HG03565 (cell line): Measurements from ENCODE around the gene AVPR1B.

Experiments used
- ATAC-seq: cut with Tn5 transposase; IDR thresholded peaks from one replicate; pipeline ENCODE4 v1.9.1; 2021; ENCODE audit warnings: mild to moderate bottlenecking, moderate library complexity; ENCODE audit not compliant: unreplicated experiment

The AVPR1B gene

GRCh38 chr1:206117151-206117948 is at the start of gene AVPR1B:
TSS of gene AVPR1B (minus strand) at chr1:206117388. CDS start at chr1:206116890, 498 bp downstream.
- no peak for ATAC-seq

- no peak for ATAC-seq
These were observed 28.6 kb upstream of the AVPR1B start for GRCh38 chr1:206145771-206146290.

GRCh38 chr1:206144605-206145004 is 27.4 kb upstream of the AVPR1B start:
- ATAC-seq = no peak

- ATAC-seq = no peak
These were observed 26.5 kb upstream of the AVPR1B start for GRCh38 chr1:206143537-206144172.

- no peak for ATAC-seq
These were observed 25.6 kb upstream of the AVPR1B start for GRCh38 chr1:206142770-206143169.

- no peak for ATAC-seq
These were observed 24.8 kb upstream of the AVPR1B start for GRCh38 chr1:206142011-206142410.

- no peak for ATAC-seq
These were observed 19.1 kb upstream of the AVPR1B start for GRCh38 chr1:206136241-206136640.

GRCh38 chr1:206135248-206135647 is 18.1 kb upstream of the AVPR1B start:
- no peak for ATAC-seq

GRCh38 chr1:206133751-206134415 is 16.7 kb upstream of the AVPR1B start:
- ATAC-seq = no peak

GRCh38 chr1:206131037-206131436 is 13.8 kb upstream of the AVPR1B start:
- no peak for ATAC-seq

GRCh38 chr1:206128196-206128595 is 11.0 kb upstream of the AVPR1B start:
- ATAC-seq = no peak

- no peak for ATAC-seq
These were observed 10.1 kb upstream of the AVPR1B start for GRCh38 chr1:206127336-206127735.

- ATAC-seq = no peak
These were observed 8.2 kb upstream of the AVPR1B start for GRCh38 chr1:206125346-206125745.

- ATAC-seq = no peak
These were observed 5.5 kb upstream of the AVPR1B start for GRCh38 chr1:206122686-206123085.

GRCh38 chr1:206121269-206121668 is 4.1 kb upstream of the AVPR1B start:
- ATAC-seq = no peak

- no peak for ATAC-seq
These were observed 3.2 kb upstream of the AVPR1B start for GRCh38 chr1:206120406-206120805.

- no peak for ATAC-seq
These were observed 376 bp downstream of the AVPR1B start for GRCh38 chr1:206116873-206117150.

GRCh38 chr1:206116191-206116872 is 856 bp downstream of the AVPR1B start:
- no peak for ATAC-seq

GRCh38 chr1:206115791-206116190 is 1.4 kb downstream of the AVPR1B start:
- no peak for ATAC-seq

- ATAC-seq = no peak
These were observed 2.2 kb downstream of the AVPR1B start for GRCh38 chr1:206114692-206115640.
